Natural killer cell treated with Interleukin-12 subunit alpha and Interleukin-12 subunit beta and Interleukin-15 and Interleukin-18, amount 100 ng/mL, for 72 hours (primary cell): Measurements from ENCODE around the gene FRMD8. TPM values are rescaled to one million over a fixed set of nuclear protein-coding genes. Genes with fewer than 3 reads are reported as not detected.
A peak's percentile ranks its signal among the peaks of the same experiment; 100 is the strongest.

Source experiments
- ATAC-seq, 2 donors: fragments of 150-1000 bp; cut with Tn5 transposase in 1 of 2; sonication (Bioruptor Pico), chemical (Tn5 transposase) in 1 of 2; 2 replicates each; pipeline ENCODE4 v1.10.0; 2021
- DNase-seq: peaks from one replicate; pipeline ENCODE4 v3.0.0; 2022; ENCODE audit warnings: low spot score
- H3K27ac Mint-ChIP-seq, 2 donors: 1 replicate in 1 of 2; 2 replicates in 1 of 2; pipeline ENCODE4 v1.8.0; 2022; ENCODE audit warnings: mixed read lengths in 2 of 2, mild to moderate bottlenecking in 1 of 2, moderate library complexity in 1 of 2
- H3K27me3 Mint-ChIP-seq, 2 donors: 1 replicate in 1 of 2; 2 replicates in 1 of 2; pipeline ENCODE4 v1.8.0; 2022; ENCODE audit warnings: mixed read lengths in 2 of 2
- H3K36me3 Mint-ChIP-seq: one replicate; pipeline ENCODE4 v1.8.0; 2022; ENCODE audit warnings: mixed read lengths
- H3K4me1 Mint-ChIP-seq, 2 donors: 1 replicate in 1 of 2; 2 replicates in 1 of 2; pipeline ENCODE4 v1.8.0; 2022; ENCODE audit warnings: low read depth in 2 of 2, mixed read lengths in 2 of 2, mild to moderate bottlenecking in 1 of 2
- H3K4me3 Mint-ChIP-seq: one replicate; pipeline ENCODE4 v1.8.0; 2022; ENCODE audit warnings: mixed read lengths
- H3K9me3 Mint-ChIP-seq: 2 replicates; pipeline ENCODE4 v1.8.0; 2022; ENCODE audit warnings: mixed read lengths
- total RNA-seq, 2 donors: library from RNA; stranded (reverse); gene quantifications; one replicate each; pipeline ENCODE4 v1.2.3, GENCODE V29; 2022

FRMD8 gene
- total RNA-seq, 2 donors from 2014 or later: 50.5 to 68.4 TPM

- Mint-ChIP-seq H3K27ac (peak overlapping the region; percentile 73 to 93), H3K4me1 (peaks cover 21 to 37% of the 10 kb centered on the region in 2 donors), H3K36me3 (no peaks in the 10 kb centered on the region), H3K9me3 (no peaks in the 10 kb centered on the region), H3K4me3 (peak overlapping the region; percentile 94), H3K27me3 (peaks cover 0 to 3% of the 10 kb centered on the region in 2 donors)
- DNase-seq: peak; percentile 91
- ATAC-seq: peak; percentile 97 to 98
These were observed 68.4 kb downstream of the FRMD8 start for GRCh38 chr11:65454696-65455456.

- no peak for ATAC-seq
- H3K36me3 Mint-ChIP-seq: no peaks in the 10 kb centered on the region
- peak overlapping the region; percentile 15 for H3K4me3 Mint-ChIP-seq
- peaks cover 0 to 3% of the 10 kb centered on the region in 2 donors for H3K27me3 Mint-ChIP-seq
- no peak for DNase-seq
- peaks cover 26 to 39% of the 10 kb centered on the region in 2 donors for H3K4me1 Mint-ChIP-seq
- peak overlapping the region in 1 of 2 donors; percentile 39 for H3K27ac Mint-ChIP-seq
- H3K9me3 Mint-ChIP-seq: no peaks in the 10 kb centered on the region
These were observed 70.0 kb downstream of the FRMD8 start for GRCh38 chr11:65456418-65456817.

- H3K27ac Mint-ChIP-seq: no peak overlapping the region
- no peaks in the 10 kb centered on the region for H3K9me3 Mint-ChIP-seq
These were observed 73.1 kb downstream of the FRMD8 start for GRCh38 chr11:65459552-65459951.

More at GRCh38 chr11:65459552-65459951, 73.1 kb downstream of the FRMD8 start:
- no peaks in the 10 kb centered on the region for H3K36me3 Mint-ChIP-seq
- DNase-seq: peak; percentile 73
- peak; percentile 44 to 56 for ATAC-seq
- peaks cover 0 to 3% of the 10 kb centered on the region in 2 donors for H3K27me3 Mint-ChIP-seq
- H3K4me3 Mint-ChIP-seq: no peak overlapping the region
- peaks cover 23 to 25% of the 10 kb centered on the region in 2 donors for H3K4me1 Mint-ChIP-seq

Other genes starting within 250 kb of the FRMD8 start
- gene SPDYC, start 216.4 kb upstream of the FRMD8 start, total RNA-seq: not detected
- 100 to 1,000 TPM; 141 to 146 TPM for gene CAPN1, start 204.7 kb upstream of the FRMD8 start, total RNA-seq
- gene POLA2, start 124.7 kb upstream of the FRMD8 start, total RNA-seq: 10 to 100 TPM; 56.8 to 80.9 TPM
- gene CDC42EP2, start 71.8 kb upstream of the FRMD8 start, total RNA-seq: 1 to 10 TPM in 1 of 2 donors, not detected in 1; 1.7 TPM
- gene DPF2, start 52.8 kb upstream of the FRMD8 start, total RNA-seq: 10 to 100 TPM; 61.8 to 82.5 TPM
- 1 to 10 TPM in 1 of 2 donors, under 1 TPM in 1; 0.59 to 1.3 TPM for gene TIGD3, start 31.9 kb upstream of the FRMD8 start, total RNA-seq
- gene SLC25A45, start 4.0 kb upstream of the FRMD8 start, total RNA-seq: 10 to 100 TPM; 10.8 to 12.6 TPM
- 100 to 1,000 TPM; 432 to 571 TPM for gene NEAT1, start 36.2 kb downstream of the FRMD8 start, total RNA-seq
- 1,000 to 10,000 TPM; 6,610 to 7,236 TPM for gene MALAT1, start 112.4 kb downstream of the FRMD8 start, total RNA-seq
- 100 to 1,000 TPM in 1 of 2 donors, 10 to 100 TPM in 1; 84.5 to 112 TPM for gene SCYL1, start 138.4 kb downstream of the FRMD8 start, total RNA-seq
- 10 to 100 TPM; 42.3 to 60.2 TPM for gene LTBP3, start 171.7 kb downstream of the FRMD8 start, total RNA-seq
- gene ZNRD2, start 183.8 kb downstream of the FRMD8 start, total RNA-seq: 10 to 100 TPM; 55.8 to 89.3 TPM
- 10 to 100 TPM; 38.0 to 71.5 TPM for gene FAM89B, start 185.9 kb downstream of the FRMD8 start, total RNA-seq
- gene EHBP1L1, start 189.4 kb downstream of the FRMD8 start, total RNA-seq: 100 to 1,000 TPM; 156 to 188 TPM
- 1 to 10 TPM; 2.3 to 2.8 TPM for gene KCNK7, start 209.2 kb downstream of the FRMD8 start, total RNA-seq
- gene MAP3K11, start 227.6 kb downstream of the FRMD8 start, total RNA-seq: 10 to 100 TPM; 81.1 to 83.3 TPM
- 10 to 100 TPM; 65.1 to 96.9 TPM for gene PCNX3, start 229.1 kb downstream of the FRMD8 start, total RNA-seq